ENCODE data around the gene PCNA.
"Not testable (repeated sequence)": the region's sequence is repeated elsewhere in the genome, so short reads cannot be mapped to it uniquely, and the experiment has no call there.

PCNA gene

GRCh38 chr20:5095931-5096330, 23.8 kb downstream of the PCNA start:
- DNase-seq, result no peak

GRCh38 chr20:5095454-5095853, 24.3 kb downstream of the PCNA start:
- DNase-seq, result no peak

- no peak for DNase-seq
Measured at GRCh38 chr20:5092765-5093339, 26.9 kb downstream of the PCNA start.

GRCh38 chr20:5091902-5092301, 27.9 kb downstream of the PCNA start:
- no peak for DNase-seq

- no peak for DNase-seq
Measured at GRCh38 chr20:5090191-5090590, 29.6 kb downstream of the PCNA start.

- DNase-seq, result no peak
Measured at GRCh38 chr20:5088688-5089087, 31.1 kb downstream of the PCNA start.

GRCh38 chr20:5085380-5085779, 34.4 kb downstream of the PCNA start:
- DNase-seq, result no peak

GRCh38 chr20:5080384-5080877, 39.3 kb downstream of the PCNA start:
- DNase-seq, result no peak

GRCh38 chr20:5078399-5078958, 41.3 kb downstream of the PCNA start:
- DNase-seq, result peak; percentile 76

- DNase-seq, result no peak
Measured at GRCh38 chr20:5077761-5078387, 41.9 kb downstream of the PCNA start.

GRCh38 chr20:5076913-5077312, 42.8 kb downstream of the PCNA start:
- not testable (repeated sequence) for DNase-seq

- no peak for DNase-seq
Measured at GRCh38 chr20:5074232-5074674, 45.5 kb downstream of the PCNA start.

- DNase-seq, result no peak
Measured at GRCh38 chr20:5073660-5074231, 46.0 kb downstream of the PCNA start.

GRCh38 chr20:5072756-5073659, 46.8 kb downstream of the PCNA start:
- DNase-seq, result no peak

- DNase-seq, result not testable (repeated sequence)
Measured at GRCh38 chr20:5071942-5072341, 47.8 kb downstream of the PCNA start.

- DNase-seq, result no peak
Measured at GRCh38 chr20:5070570-5070969, 49.2 kb downstream of the PCNA start.

GRCh38 chr20:5070081-5070480, 49.7 kb downstream of the PCNA start:
- DNase-seq, result no peak

GRCh38 chr20:5069141-5069806, 50.5 kb downstream of the PCNA start:
- DNase-seq, result no peak

GRCh38 chr20:5067877-5068645, 51.7 kb downstream of the PCNA start:
- no peak for DNase-seq

- no peak for DNase-seq
Measured at GRCh38 chr20:5065879-5066383, 53.8 kb downstream of the PCNA start.

GRCh38 chr20:5065166-5065878, 54.4 kb downstream of the PCNA start:
- DNase-seq, result no peak

Measured in stimulated activated naive CD4-positive, alpha-beta T cell treated with Interleukin-2 at 50 U/mL for 16 hours (primary cell).